DMS153 (cell line): ENCODE measurements around the gene SMU1.
A peak's percentile ranks its signal among the peaks of the same experiment; 100 is the strongest.
"Not testable (repeated sequence)": the region's sequence is repeated elsewhere in the genome, so short reads cannot be mapped to it uniquely, and the experiment has no call there.

ENCODE experiments used
- DNase-seq: peaks from one replicate; lab custom pipeline; 2025; lab: John Stamatoyannopoulos, UW

Gene SMU1

DNA sequence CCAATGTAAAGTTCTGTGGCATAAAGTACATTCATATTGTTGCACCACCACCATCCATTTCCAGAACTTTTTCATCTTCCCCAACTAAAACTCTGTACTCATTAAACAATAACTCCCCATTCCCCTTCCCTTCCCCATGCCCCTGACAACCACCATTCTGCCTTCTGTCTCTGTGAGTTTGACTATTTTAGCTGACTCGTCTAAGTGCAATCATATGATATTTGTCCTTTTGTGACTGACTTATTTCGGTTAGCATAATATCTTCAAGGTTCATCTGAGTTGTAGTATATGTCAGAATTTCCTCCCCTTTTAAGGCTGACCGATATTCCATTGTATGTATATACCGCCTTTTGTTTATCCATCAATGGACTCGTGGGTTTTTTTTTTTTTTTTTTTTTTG, 29.0 kb upstream of the SMU1 start:
- no peak for DNase-seq

DNA sequence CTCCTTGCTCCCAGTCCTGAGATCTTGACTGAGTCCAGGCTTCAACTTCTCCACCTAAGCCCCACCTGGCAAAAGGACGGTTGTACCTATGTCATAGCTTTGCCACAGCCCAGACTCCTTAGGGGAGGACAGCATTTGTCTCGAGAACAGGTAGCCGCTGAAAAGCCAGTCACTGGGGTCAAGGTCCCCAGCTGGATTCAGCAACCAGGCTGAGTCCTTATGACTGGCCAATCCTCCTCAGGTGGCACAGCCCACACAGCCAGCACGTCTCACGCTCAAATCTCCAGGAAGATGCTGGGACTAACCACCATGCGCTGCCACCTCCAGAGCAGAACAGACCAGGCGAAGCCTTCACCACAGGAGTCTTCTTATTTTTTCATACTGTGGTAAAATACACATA, 27.9 kb upstream of the SMU1 start:
- no peak for DNase-seq

- no peak for DNase-seq
Observed at GRCh38 chr9:33103501-33104281, 27.2 kb upstream of the SMU1 start.

DNA sequence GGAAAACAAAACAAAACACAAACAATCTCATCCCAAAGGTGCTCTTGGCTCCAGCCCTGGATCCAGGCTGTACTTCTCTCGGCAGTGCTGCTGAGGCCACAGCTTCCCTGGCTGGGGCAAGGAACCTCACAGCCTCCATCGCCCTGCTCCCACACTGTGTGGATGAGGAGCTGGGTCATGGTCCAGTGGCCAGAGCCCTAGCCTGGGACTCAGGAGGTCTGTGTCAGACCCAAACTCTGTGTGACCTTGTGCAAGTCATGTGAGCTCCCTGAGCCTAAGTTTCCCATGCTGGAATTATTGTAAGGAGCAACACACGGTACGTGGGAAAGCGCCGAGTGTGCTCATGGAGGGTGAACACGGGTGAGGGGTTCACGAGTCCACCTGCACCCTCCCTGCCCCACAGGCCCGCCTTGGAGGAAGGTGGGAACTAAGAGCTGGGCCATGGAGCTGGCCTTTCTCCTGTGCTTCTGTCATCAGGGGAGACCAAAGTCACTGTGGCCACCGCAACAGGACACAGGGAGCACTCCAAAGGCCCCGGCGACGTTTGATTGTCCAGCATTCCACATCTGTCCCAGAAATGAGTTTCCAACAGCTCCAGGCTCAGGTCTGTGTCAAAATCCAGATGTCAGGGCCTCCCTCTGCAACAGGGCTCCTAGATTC, 26.2 kb upstream of the SMU1 start:
- DNase-seq: no peak

GRCh38 chr9:33101104-33101951, 24.9 kb upstream of the SMU1 start:
- DNase-seq: no peak

DNA sequence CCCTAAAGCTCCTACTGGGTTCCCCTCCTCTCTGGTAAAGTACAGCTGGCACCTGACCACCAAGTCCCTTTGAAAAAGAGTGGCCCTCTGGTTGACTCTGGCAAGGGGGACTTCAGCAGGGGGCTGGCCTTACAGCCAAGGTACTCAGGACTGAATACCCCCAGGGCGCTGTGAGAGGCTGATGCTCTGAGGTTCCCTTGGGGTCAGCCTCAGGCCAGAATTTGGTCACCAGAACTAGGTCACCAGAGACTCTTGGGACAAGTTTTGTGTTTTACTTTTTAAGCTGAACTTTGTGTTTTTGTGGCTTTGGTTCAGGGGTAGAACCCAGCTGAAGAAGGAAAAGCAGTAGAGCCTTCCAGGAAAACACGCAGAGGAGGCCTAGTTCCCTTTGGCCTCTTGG, 23.3 kb upstream of the SMU1 start:
- DNase-seq: no peak

DNA sequence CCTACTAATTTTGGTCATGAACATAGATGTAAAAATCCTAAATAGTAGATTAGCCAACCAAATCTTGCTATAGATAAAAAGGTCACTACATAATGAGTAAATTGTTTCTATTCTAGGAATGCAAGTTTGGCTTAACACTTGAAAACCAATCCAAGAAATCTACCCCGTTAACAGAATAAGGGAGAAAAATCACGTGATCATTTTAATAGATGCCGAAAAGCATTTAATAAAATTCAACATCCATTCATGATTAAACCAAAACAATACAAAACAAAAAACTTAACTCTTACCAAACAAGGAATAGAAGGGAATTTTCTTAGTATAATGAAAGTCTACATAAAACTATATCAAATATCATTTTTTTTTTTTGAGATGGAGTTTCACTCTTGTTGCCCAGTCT, 20.7 kb upstream of the SMU1 start:
- DNase-seq: no peak

GRCh38 chr9:33092634-33093033, 16.2 kb upstream of the SMU1 start:
- no peak for DNase-seq

GRCh38 chr9:33085672-33086071, 9.2 kb upstream of the SMU1 start:
- DNase-seq: not testable (repeated sequence)

GRCh38 chr9:33082538-33083326, 6.3 kb upstream of the SMU1 start:
- no peak for DNase-seq

GRCh38 chr9:33082128-33082527, 5.7 kb upstream of the SMU1 start:
- no peak for DNase-seq

DNA sequence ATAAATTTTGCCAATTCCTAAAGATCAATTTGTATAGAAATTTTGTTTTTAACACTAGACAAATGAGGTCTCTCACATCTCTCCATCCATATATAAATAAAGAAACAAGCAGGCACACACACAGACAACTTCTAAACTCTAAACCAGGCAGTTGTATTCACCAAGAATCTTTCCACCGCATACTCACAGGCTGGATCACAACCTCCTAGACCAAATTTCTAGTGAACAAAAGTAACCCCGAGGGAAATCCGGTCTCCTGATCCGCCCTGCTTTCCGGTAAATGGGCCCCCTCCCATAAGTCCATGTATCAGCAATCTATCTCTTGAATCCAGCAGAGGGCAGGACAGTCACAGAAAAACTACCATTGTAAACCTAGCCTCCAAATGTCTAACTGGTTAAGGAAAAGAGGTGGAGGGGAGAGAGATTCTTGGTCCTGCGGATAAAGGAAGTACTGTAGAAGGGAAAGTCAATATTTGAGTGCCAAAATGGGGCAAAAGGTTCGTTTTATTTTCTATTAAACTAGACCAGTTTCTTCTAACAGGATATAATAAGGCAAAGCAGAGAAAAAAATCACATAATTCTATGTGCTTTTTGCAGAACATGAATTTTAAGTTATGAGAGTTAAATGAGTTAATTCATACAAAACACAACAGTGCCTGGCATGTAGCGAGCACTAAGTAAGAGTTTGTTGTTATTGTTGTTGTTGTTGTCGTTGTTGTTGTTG, 4.8 kb upstream of the SMU1 start:
- peak; percentile 83 for DNase-seq

- no peak for DNase-seq
Observed at GRCh38 chr9:33080534-33080933, 4.1 kb upstream of the SMU1 start.

DNA sequence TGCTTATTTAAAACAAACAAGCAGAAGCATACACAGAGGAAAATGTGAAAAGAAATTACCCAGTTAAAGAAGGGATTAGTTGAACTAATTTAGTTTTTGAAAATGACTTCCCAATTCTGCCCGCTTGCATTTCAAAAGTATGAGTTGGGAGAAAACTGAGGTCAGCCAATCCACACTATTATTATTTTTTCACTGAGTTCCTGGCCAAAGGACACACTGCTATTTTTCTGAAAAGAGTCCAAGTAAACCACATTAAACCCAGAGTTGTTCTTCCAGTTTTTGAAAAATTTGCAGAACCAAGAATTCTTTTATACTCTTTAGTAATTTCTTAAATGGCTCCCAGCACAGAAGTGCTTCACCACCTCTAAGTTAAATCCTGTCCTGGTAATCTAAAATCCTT, 7.5 kb downstream of the SMU1 start:
- DNase-seq: no peak

DNA sequence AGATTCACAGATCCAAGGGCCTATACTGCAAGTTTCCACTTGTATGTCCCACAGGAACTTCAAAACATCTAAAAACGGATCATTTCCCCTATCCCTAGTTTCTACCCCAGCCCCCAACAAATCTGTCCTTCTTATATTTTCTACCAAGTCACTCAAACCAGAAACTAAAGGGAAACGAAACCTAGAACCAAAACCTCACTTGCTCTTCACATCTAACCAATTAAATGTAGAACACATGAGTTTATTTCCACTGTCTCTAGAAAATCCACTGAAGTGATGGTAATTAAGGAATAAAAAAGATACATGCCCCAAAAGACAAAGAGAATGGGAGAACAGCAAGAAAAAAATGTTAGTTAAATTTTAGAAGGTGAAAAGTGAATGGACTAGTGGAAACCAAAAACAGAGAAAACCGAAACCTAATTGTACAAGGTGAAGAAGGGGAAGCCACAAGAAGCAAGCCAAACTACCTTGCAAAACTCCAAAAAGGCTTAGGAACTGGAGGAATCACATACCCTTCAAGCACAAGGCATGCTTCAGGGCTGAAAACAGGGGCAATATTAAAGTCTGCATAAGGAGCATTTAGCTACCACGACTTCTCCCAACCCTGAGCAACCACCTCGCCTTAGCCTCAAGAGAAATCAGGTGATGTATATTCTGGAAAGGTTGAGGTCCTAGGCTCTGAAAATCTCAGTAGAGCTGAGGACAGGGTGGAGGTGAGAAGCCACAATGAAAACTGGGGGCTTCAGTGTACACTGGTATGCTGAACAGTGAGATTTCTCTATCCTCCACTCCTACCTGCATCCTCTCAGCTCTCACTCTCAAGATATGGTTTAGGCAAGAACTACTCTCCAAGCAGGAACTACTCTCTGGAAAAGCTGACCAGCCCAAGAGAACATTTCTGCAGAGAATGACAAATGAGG, 11.1 kb downstream of the SMU1 start:
- DNase-seq: no peak

DNA sequence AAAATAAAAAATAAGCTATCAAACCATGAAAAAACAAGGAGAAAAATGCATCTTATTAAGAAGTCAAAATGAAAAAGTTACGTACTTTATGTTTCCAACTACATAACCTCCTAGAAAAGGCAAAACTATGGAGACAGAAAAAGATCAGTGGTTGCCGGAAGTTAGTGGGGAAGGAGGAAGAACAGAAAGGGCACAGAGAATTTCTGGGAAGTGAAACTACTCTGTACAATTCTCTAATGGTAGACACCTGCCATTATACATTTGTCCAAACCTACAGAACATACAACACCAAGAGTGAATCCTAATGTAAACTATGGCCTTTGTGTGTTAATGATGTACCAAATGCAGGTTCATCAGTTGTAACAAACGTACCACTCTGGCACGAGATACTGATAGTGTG, 25.3 kb downstream of the SMU1 start:
- DNase-seq: no peak

- no peak for DNase-seq
Observed at GRCh38 chr9:33049680-33050361, 26.7 kb downstream of the SMU1 start.

- DNase-seq: no peak
Observed at GRCh38 chr9:33048054-33048465, 28.4 kb downstream of the SMU1 start.

- no peak for DNase-seq
Observed at GRCh38 chr9:33046061-33046460, 30.4 kb downstream of the SMU1 start.
